GM21576 (cell line): Measurements from ENCODE around the gene TPST2.

Experiments
- ATAC-seq: cut with Tn5 transposase; IDR thresholded peaks from one replicate; pipeline ENCODE4 v1.9.1; 2021; ENCODE audit warnings: mild to moderate bottlenecking, moderate library complexity; ENCODE audit not compliant: unreplicated experiment

TPST2 gene

DNA sequence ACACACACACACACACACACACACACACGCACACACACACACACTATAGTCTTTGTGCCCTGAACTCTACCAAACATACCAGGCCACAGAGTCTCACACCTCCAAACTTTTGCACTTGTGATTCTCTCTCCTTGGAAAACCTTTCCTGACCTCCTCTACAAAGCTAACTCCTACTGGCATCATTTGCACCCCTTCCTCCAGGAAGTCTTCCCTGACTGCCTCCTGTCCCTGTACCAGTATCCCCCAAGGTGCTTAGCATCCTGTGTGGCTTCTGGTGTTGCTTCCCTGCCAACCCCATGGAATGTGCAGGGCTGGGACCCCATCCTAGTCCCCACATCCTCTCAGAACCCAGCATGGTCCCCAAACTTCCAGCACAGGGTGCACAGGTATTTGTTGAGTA, 8.9 kb downstream of the TPST2 start:
- ATAC-seq, result no peak

DNA sequence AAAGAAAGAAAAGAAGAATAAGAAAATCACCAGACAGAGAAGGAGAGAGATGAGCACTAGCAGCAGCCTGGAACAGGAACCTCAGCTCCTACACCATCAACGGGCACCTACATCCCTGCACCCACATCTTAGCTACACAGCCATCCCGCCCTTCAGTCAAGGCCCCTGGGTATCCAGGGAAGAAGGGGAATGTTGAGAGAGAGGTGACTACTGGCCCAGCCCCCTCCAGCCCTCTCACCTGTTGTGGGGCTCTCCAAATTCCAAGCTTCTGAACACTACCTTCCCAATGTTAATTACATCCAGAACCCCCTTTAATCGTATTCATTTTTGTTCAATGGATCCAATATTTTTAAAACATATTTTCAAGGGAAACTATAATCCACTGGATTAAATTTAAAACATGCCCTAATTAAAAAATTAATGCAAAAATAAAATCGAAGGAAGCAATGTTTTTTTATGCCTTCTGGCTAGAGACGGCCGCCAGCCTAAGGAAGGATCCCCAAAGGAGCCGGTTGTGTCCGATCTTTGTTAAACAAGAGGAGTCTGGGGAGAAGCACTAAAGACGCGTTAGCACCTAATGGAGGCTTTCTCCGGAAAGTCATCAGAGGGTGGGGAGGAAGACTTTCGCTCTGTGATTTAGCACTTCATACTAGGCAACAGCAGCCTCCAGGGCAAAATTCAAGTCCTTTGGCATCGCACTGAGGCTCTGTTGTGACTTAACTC, 9.5 kb downstream of the TPST2 start:
- ATAC-seq, result no peak

DNA sequence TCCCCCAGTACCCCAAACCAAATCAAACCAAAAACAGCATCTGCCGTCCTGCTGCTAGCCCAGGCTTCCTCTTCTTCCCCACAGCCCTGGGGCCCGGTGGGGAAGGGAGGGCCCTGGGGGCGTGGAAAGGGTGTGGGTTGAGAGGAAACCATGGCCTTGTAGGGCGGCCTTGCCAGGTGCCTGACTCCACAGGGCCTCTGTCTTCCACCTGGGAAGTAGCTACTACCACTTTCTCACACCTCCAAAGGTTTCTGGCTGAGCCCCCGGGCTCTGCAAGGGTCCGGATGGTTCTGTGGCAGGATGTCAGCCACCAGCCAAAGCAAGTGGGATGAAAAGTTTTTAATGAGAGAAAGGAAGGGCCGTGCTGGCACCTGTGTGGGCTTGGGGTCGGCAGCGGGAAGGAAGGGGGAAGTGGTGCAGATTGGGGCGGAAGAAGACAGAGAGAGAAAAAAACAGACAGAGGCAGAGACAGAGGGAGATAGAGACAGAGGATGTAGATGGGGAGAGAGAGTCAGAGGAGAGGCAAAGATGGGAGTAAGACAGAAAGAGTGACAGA, 10.5 kb downstream of the TPST2 start:
- no peak for ATAC-seq

DNA sequence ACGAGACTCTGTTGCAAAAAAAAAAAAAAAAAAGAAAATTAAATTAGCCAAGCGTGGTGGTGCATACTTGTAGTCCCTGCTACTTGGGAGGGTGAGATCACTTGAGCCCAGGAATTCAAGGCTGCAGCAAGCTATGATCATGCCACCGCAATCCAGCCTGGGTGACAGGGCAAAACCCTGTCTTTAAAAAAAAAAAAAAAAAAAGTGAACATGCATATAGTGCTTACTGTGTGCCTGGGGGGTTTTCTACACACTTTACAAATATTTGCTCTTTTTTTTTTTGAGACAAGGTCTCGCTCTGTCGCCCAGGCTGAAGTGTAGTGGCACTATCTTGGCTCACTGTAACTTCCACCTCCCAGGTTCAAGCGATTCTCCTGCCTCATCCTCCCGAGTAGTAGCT, 12.9 kb downstream of the TPST2 start:
- no peak for ATAC-seq

DNA sequence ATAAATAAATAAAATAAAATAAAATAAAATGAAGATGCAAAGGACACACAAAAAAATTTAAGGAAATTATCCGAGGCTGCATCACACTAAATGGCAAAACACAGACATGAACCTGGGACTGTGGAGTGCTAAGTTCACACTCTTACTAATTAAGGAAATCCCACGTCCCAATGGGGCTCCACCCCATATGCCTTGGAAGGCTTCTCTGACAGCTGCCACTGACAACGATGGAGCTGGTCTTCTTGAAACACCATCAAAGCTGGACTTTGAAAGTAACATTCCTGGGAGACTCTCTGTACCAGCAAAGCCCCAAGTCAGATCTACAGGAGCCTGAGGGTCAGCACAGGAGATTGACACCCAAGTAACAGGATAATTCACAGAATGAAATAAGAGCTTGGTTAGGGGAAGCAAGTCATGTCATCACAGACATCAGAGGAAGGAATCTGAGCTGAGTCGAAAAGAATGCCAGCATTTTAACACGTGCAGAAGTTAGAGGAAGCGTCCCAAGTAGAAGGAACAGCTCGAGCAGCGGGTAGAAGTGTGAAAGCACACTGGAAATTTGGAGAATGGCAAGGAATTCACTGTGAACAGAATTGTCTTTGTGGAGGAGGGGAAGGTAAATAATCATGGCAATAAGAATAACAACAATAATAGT, 13.8 kb downstream of the TPST2 start:
- no peak for ATAC-seq

DNA sequence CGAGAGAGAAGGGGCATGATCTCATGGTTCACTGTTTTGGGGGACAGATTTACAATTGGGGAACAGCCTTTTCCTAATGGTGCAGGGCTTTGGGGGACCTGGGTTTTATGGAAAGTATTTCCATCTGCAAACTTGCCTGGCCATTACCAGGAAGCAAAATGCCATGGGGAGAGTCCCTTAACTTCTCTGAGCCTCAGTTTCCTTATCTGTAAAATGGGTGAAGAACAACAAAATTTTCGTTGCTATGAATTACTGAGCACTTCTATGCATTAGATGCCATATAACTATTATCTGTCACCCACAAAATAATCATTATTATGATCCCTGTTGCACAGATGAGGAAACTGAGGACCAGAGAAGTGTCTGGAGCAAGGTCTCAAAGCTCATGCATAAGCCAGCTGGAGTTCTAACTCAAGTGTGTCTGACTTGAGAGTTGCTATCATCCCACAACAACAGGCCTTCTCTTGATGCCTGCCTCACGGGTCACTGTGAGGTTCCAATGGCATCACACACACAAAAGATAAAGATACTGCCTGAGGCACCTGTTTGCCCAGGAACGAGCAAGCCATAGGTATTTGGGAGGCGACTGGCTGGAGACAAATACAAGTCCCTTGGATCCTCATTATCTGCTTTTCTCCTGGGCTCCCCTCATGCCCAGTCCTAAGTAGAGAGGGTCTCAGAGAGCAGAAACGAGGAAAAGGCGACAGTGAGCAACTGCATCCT, 15.8 kb downstream of the TPST2 start:
- no peak for ATAC-seq

DNA sequence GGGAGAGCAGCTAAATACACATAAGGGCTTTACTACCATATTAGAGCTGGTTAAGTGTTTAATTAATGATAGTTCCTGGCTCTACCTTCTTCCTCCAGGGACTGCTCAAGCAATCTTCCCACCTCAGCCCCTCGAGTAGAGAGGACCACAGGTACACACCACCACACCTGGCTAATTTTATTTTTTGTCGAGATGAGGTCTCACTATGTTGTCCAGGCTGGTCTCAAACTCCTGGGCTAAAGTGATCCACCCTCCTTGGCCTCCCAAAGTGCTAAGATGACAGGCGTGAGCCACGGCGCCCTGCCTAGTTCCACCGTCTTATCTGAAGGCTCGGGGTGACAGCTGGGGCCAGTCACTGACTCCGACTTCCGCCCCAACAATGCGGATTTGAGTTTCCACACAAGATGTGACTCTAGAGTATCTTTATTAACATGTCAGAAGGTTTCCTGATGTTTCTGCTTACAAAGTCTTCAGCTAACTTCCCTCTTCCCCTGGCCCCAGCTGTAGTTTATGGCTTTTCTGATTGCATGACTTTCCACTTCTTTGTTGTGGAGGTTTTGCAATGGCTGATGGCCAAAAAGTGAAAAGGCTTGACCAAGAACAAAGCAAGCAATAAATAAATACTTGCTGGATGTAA, 16.8 kb downstream of the TPST2 start:
- ATAC-seq, result no peak

DNA sequence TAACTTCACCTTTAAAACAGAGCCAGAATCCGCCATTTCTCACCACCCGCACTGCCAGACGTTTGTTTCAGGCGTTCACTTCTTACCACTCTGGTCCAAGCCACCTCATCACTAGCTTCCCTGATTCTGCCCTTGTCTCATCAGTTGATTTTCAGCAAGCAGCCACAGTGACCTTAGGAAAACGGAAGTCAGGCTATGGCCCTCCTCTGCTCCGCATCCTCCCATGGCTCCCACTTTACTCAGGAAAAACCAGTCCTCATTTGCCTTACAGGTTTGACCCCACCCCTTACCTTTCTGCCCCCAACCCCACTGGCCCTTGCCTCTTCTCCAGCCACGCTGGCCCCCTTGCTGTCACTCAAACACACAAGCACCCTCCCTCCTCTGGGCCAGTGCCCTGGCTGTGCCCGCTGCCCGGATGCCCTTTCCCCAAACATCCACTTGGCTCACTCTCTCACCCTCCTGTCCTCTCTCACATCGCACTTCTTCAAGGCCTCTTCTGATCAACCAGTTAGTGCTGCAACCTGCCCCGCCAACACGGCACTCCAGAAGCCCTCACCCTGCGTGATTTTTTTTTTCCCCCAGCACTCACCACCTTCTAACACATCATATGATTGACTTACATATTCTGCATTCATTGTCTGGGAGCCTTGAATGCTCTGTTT, 18.9 kb downstream of the TPST2 start:
- ATAC-seq, result no peak

DNA sequence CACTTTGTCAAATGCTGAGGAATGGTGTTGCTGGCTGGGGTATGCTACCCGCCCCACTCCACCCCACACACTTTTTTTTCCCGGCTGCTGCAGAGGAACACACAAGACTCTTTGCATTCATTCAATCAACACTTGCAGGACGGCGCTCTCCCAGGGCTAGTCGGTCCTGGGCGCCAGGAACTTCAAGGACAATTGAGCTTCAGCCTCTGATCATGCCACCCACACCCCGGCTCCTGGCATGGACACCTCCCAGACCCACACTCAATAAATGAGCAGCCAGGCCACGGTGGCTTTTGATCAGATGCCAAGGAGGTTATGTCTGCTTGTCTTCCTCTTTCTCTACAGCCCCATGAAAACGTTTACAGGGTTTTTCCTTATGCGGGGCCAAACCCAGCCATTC, 19.8 kb downstream of the TPST2 start:
- ATAC-seq, result no peak

DNA sequence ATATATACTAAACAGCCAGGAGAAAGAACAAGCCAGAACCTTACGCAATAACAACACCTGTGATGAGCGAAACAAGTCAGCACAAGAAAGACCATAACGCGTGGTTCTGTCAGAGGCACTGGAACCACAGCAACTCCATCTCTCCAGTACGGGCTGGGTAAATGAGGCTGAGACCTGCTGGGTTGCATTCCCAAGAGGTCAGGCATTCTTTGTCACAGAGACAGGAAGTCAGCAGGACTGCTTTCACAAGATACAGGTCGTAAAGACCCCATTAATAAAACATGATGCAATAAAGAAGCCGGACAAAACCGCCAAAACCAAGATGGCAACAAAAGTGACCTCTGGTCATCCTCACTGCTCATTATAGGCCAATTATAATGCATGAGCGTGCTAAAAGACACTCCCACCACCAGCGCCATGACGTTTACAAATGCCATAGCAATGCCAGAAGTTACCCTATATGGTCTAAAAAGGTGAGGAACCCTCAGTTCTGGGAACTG, 21.7 kb downstream of the TPST2 start:
- ATAC-seq, result no peak

DNA sequence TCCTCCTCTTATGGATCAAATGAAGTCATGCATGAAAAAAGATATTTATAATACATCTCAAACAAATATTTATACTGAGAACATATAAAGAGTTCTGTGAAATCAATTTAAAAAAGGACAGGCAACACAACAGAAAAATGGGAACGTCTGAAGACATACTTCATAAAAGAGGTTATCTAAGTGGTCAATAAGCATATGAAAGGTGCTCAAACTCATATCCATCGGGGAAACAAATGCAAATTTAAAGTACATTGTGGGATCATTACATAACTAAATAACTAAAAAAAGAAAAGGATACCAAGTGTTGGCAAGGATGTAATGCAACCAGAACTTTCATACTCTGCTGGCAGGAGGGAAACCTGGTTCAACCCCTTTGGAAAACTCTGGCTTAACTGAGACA, 22.3 kb downstream of the TPST2 start:
- no peak for ATAC-seq

DNA sequence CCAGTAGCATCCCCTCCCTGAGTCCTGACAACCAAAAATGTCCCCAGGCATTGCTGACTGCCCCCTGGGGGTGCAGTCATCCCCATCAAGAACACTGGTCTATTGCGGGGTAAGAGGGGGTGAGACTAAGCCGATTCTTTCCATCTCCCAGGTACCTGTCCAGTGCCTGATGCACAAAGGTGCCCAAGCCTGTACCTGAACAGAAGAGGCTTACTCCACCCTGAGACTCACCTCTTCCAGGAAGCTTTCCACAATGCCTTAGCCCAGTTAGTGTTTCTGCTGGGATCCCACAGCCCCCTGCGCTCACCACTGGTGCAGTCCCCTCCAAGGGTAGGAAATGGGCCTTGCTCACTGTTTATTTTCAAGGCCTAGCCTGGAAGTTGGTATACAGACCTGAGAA, 22.9 kb downstream of the TPST2 start:
- no peak for ATAC-seq

DNA sequence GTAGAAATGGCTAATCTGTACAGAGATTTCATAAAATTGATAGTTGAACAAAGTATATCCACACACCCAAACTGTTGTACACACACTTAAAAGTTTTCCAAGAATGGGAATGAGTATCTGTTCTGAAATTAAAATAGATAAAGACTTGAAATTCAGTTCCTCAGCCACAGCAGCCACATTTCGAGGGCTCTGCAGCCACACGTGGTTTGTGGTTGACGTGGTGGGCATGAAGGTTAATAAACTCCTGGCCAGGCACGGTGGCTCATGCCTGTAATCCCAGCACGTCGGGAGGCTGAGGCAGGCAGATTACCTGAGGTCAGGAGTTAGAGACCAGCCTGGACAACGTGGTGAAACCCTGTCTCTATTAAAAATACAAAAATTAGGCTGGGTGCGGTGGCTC, 24.0 kb downstream of the TPST2 start:
- no peak for ATAC-seq

DNA sequence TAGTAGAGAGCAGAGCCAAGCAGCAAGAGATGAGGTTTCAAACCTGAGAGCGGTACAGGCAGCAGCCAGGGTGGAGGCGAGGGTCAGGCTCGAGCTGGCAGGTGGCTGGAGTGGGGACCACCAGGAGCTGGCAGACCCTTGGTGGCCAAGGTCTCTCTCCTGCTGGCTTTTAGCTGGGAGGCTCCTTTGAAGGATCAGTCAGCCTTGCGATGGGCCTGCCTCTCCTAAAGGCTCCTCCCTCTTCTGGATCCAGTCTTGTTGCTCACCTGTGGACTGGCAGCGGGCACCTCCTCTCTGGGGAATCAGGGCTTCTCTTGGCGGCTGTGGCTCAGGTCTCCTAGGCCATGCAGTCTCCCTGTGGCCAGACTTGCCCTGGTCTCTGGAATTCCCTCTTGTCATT, 24.8 kb downstream of the TPST2 start:
- no peak for ATAC-seq

DNA sequence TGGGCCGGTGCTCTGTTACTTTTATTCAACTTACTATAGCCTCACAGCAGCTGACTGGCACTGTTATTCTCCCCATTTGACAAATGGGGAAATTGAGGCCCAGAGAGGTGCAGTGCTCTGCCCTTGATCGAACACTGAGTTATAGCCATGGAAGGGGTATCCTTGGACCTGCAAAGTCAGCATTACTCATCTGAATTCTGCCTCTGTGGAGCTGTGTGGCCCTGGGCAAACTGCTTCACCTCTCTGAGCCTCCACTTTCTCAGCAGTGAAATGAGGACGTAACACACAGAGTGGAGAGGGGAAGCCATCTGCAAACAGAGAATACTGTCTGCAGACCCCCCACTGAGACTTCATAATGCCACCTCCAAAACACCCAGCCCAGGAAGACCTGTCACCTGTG, 25.3 kb downstream of the TPST2 start:
- ATAC-seq, result no peak

DNA sequence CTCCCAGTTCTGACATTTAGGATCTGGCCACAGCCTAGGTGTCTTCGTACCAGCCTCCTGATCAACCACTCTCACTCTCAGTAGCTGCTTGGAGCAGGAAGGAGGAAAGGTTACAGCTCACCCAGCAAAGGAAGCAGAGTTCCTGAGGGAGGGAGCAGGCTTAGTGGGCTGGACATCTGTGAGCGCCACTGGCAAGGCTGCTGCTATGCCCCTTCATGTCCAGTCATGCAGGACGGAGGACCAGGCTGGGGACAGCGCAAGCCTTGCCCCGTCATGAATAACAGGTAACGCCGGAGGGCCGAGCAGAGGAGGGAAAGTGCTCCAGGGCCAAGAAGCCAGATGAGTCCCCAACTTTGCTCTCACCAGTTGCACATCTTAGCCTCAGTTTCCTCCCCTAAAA, 25.8 kb downstream of the TPST2 start:
- ATAC-seq, result no peak

DNA sequence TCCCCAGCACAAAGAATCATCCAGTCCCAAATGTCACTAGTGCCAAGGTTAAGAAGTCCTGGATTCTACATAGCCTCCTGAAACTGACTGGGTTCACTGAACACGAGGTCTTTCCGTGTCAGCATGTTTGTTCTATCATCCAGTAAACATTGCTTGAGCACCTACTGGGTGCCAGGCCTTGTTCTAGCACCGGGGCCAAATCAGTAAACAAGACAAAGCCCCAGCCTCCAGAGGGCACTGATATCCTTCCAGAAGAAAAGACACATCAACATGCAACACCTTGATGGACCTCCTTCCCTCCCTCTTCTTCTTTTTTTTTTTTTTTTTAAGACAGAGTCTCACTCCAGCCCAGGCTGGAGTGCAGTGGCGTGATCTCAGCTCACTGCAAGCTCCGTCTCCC, 26.9 kb downstream of the TPST2 start:
- ATAC-seq, result no peak

DNA sequence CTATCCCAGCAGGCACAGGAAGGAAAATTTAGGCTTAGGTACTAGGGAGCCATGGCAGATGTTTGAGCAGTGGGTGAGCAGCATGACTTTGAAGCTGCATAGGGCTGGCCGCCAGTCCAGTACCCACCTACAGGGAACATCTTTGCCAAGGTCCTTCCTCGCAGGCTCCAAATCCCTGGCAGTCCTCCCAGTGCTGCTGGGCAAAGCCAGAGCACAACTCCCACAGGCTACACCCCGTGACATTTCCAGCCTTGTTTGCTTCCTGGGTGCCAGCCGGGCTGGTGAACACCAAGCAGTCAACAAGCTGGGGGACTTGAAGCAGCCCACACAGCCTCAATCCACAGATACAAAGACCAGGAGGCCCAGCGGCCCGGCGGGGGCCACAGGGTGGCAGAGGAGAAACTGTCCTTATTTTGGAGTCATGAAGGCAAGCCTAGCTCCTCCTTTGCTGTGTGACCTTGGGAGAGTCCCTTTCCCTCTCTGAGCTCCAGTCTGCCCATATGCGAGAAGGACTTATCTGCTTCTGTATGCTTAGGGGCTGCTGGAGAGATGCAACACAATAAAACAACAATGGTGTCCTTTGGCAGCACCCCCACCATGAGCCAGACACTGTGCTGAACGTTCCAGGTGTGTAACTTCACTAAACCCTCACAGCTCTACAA, 28.0 kb downstream of the TPST2 start:
- no peak for ATAC-seq

DNA sequence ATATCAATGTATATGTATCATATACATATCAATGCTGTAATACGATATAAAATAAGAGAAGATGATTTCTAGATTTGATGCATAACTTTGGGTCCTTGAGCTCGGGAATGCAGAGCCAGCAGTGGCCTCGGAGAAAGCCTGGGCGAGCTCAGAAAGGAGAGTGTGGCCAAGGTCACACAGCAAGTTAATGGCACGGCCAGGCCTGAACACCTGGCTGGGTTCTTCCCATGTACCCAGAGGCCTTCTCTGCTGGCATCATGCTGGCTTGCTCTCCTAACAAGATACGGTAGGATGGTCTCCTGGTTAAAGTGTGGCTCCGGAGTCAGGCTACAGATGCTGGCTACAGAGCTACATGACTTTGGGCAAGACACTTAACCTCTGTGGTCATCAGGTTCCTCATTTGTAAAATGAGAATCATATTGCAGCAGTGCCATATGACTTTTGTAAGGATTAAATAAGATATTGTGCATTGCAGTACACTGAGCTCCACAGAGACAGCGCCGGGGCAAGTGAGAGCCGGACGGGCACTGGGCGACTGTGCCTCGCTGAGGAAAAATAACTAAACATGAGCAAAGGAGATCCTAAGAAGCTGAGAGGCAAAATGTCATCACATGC, 29.9 kb downstream of the TPST2 start:
- ATAC-seq, result no peak
